Activated B cell treated with CpG ODN at 0.5 μM for 24 hours (primary cell): ENCODE data around the gene INPP1. TPM values are rescaled to one million over a fixed set of nuclear protein-coding genes. Genes with fewer than 3 reads are reported as not detected.
A peak's percentile ranks its signal among the peaks of the same experiment; 100 is the strongest.

Experiments used
- ATAC-seq: fragments of 200-7000 bp; cut with Tn5 transposase; one replicate; pipeline ENCODE4 v1.10.0; 2021; ENCODE audit warnings: low read depth, mild to moderate bottlenecking, moderate library complexity
- CTCF ChIA-PET: fragments of 350-600 bp; sonication (Branson Sonifier 250); formaldehyde crosslinking; loops from one replicate; lab custom pipeline; 2021; ENCODE audit warnings: antibody characterized with exemption; lab: Charles Lee
- POLR2A ChIA-PET: fragments of 350-600 bp; sonication (Branson Sonifier 250); formaldehyde crosslinking; loops from one replicate; lab custom pipeline; 2021; ENCODE audit warnings: antibody characterized with exemption; lab: Charles Lee
- DNase-seq: peaks from one replicate; pipeline ENCODE4 v3.0.0; 2022
- H3K27ac Mint-ChIP-seq: one replicate; pipeline ENCODE4 v1.8.0; 2020; ENCODE audit warnings: mixed read lengths
- H3K27me3 Mint-ChIP-seq: one replicate; pipeline ENCODE4 v1.8.0; 2021; ENCODE audit warnings: mixed read lengths
- H3K36me3 Mint-ChIP-seq: one replicate; pipeline ENCODE4 v1.8.0; 2021; ENCODE audit warnings: low read depth, mixed read lengths
- H3K4me1 Mint-ChIP-seq: one replicate; pipeline ENCODE4 v1.8.0; 2021; ENCODE audit warnings: mixed read lengths
- H3K4me3 Mint-ChIP-seq: one replicate; pipeline ENCODE4 v1.8.0; 2020; ENCODE audit warnings: mild to moderate bottlenecking, mixed read lengths
- H3K9me3 Mint-ChIP-seq: one replicate; pipeline ENCODE4 v1.8.0; 2020; ENCODE audit warnings: mixed read lengths
- intact Hi-C: fragments of 100-400 bp; cut with micrococcal nuclease; formaldehyde crosslinking; loops from one replicate; pipeline ENCODE4 v1.15.1; 2024
- total RNA-seq: library from RNA; stranded (reverse); gene quantifications from 2 replicates; pipeline ENCODE4 v1.2.3, GENCODE V29; 2022
- TF ChIP-seq, protein P1 (sequence below): fragments of 200-600 bp; IDR thresholded peaks from one replicate; pipeline ENCODE4 v1.8.0; 2022; ENCODE audit warnings: antibody characterized with exemption, mild to moderate bottlenecking

The INPP1 gene
- total RNA-seq, 1 donor from 2014 or later, result 4.2 TPM

DNA sequence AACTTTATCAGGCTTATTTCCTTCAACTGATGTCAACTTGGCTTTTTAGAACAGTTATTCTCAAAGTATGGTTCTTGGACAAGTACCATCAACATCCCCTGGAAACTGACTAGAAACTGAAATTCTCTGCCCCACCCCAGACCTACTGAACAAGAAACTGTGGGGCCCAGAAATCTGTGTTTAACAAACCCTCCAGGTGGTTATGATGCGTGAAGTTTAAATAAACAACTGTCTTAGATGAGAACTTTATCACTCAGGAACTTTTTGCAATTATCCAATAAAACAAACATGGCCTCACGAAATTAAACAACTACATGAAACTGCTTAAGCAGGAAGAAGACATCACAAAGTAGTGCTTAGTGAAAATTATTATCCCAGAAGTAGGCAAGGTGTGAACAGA lies 28.1 kb upstream of the INPP1 start:
- Mint-ChIP-seq H3K4me1 (peaks cover 41% of the 10 kb centered on the region), H3K9me3 (no peaks in the 10 kb centered on the region), H3K27me3 (no peaks in the 10 kb centered on the region), H3K36me3 (peaks cover 23% of the 10 kb centered on the region), H3K27ac (no peak overlapping the region), H3K4me3 (no peak overlapping the region)
- intact Hi-C loops, result no loop called here
- POLR2A ChIA-PET, result no interaction called here
- TF ChIP-seq, protein P1, sequence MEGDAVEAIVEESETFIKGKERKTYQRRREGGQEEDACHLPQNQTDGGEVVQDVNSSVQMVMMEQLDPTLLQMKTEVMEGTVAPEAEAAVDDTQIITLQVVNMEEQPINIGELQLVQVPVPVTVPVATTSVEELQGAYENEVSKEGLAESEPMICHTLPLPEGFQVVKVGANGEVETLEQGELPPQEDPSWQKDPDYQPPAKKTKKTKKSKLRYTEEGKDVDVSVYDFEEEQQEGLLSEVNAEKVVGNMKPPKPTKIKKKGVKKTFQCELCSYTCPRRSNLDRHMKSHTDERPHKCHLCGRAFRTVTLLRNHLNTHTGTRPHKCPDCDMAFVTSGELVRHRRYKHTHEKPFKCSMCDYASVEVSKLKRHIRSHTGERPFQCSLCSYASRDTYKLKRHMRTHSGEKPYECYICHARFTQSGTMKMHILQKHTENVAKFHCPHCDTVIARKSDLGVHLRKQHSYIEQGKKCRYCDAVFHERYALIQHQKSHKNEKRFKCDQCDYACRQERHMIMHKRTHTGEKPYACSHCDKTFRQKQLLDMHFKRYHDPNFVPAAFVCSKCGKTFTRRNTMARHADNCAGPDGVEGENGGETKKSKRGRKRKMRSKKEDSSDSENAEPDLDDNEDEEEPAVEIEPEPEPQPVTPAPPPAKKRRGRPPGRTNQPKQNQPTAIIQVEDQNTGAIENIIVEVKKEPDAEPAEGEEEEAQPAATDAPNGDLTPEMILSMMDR, result no peak
- ATAC-seq, result no peak
- CTCF ChIA-PET, result interaction anchor here (1.0 to 1.9 kb wide), 2 partner anchors 135 to 225 kb away, joined by 3 to 5 read pairs; no protein-coding TSS in a partner anchor
- no peak for DNase-seq

DNA sequence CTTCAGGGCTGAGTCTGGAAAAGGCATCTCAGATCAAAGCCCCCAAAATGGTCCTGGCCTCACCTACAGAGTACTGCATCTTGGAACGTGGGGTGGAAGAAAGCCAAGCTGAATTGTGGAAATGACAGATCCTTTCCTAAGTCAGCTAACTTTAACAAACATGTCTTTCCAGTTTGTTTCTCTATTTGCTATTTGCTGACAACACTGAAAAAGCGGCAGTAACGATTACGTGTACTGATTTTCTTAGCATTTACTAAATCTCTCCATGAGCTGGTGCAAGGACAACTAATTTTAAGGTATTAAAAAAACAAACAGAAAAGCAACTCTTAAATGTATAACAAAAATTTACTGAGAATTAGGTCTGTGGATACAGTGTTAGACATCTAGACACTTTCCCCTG lies 24.9 kb upstream of the INPP1 start:
- H3K36me3 Mint-ChIP-seq, result peaks cover 6% of the 10 kb centered on the region
- ATAC-seq, result no peak

DNA sequence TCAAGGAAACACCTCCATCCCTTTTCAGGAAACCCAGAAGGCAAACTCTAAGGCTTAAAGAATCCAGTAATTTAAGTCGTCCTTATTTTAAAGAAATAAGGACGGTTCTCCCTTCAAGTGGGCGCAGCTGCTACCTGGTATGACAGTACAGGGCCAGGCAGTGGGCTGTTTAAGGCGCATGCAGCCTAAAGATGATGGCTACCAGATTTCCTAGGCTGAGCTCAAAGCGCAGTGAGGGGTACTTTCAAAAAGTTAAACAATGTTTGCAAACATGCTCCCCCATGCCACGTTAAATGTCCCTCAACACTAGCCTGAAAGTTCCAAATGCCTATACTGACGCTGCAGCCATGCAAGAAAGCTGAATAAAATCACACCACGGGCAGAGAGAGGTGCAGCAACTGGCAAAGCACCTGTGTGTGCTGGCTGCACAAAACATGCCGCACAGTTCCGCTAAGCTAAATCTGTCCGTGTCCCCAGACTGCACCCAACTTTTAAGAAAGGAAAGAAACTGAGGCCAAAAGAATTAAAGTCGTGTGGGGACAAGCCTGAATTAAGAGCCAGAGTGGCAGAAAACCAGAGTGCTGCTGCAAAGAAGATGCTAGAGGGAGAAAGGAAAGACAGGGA lies 24.3 kb upstream of the INPP1 start:
- DNase-seq, result no peak
- Mint-ChIP-seq H3K4me3 (peak overlapping the region; percentile 96), H3K4me1 (peaks cover 48% of the 10 kb centered on the region), H3K27ac (peak overlapping the region; percentile 94), H3K27me3 (no peaks in the 10 kb centered on the region), H3K36me3 (peaks cover 6% of the 10 kb centered on the region), H3K9me3 (no peaks in the 10 kb centered on the region)
- peak; percentile 45 for ATAC-seq
- ChIA-PET POLR2A (interaction anchor here (0.7 to 2.5 kb wide), 7 partner anchors 9 to 535 kb away, joined by 3 to 10 read pairs (median 6); partner anchors contain the start of genes INPP1, ORMDL1 and PMS1), CTCF (interaction anchor here (0.9 kb wide), 1 partner anchor 655 kb away, joined by 3 read pairs; no protein-coding TSS in a partner anchor)
- intact Hi-C loops, result loop anchor here (1.0 to 2.0 kb wide), 6 partner anchors 26 to 878 kb away; partner anchors contain the start of genes ASNSD1, MFSD6, NEMP2 and WDR75
- TF ChIP-seq, protein P1, result no peak

More for the DNA sequence above, 24.9 kb upstream of the INPP1 start:
- H3K27me3 Mint-ChIP-seq, result no peaks in the 10 kb centered on the region
- intact Hi-C loops, result loop anchor here (2.0 kb wide), 5 partner anchors 26 to 878 kb away; partner anchors contain the start of genes MFSD6, NEMP2 and WDR75
- DNase-seq, result no peak
- H3K4me3 Mint-ChIP-seq, result peak overlapping the region; percentile 96
- TF ChIP-seq, protein P1, result no peak
- ChIA-PET CTCF (interaction anchor here (0.9 kb wide), 1 partner anchor 229 kb away, joined by 3 read pairs; no protein-coding TSS in a partner anchor), POLR2A (interaction anchor here (0.8 to 1.3 kb wide), 3 partner anchors 9 to 197 kb away, joined by 3 to 8 read pairs (median 3); no protein-coding TSS in a partner anchor)
- H3K9me3 Mint-ChIP-seq, result no peaks in the 10 kb centered on the region
- peak overlapping the region; percentile 94 for H3K27ac Mint-ChIP-seq
- H3K4me1 Mint-ChIP-seq, result peaks cover 48% of the 10 kb centered on the region

DNA sequence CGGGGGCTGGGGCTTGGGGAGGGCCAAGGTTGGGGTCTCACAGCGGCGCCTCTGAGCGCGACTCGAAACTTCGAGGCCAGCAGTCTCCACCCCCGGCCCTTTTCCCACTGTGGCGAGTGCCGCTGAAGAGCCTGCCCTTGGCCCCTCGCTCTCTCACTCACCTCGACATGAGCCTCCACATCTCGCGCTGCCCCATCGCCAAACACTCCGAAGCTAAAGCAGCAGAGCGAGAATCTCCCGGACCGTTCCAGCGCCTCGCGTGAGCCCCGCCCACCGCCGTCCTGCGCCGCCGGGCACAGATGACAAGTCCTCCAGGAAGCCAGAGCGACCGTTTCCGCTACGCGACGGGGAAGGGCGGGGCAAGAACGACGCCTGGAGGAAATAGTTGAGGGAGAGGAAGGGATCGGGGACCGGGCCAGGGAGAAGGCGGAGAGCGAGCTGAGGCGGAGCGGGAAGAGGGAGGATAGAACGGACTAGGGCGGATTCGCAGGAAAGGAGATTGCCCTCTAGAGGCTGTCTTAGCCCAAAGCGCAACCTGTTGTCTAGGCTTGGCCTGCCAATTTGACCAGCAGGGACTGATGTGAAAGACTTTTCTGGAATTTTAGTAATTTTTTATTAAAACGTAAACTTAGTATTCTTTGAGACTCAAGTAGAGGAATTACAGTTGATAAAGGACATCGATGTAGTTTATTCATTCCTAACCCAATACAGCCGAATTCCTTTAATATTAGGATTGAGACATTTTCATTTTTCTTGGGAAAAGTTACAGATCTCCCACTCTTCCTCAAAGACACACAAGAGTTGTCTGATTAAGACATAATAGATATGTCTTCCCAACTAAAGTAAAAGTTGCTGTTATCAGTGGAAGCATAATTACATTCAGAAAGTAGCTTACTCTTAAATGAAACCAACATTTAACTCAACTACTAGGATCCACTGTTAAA lies 23.6 kb upstream of the INPP1 start, which contains the start of gene HIBCH:
HIBCH (minus strand) TSS at position 272 of the 944 bp plus-strand sequence; CDS start at position 196, 76 bp downstream.
- DNase-seq, result peak; percentile 82
- no peaks in the 10 kb centered on the region for H3K9me3 Mint-ChIP-seq
- H3K4me3 Mint-ChIP-seq, result peak within 1 kb of the TSS; percentile 96
- TF ChIP-seq, protein P1, result no peak
- intact Hi-C loops, result loop anchor here (1.0 to 2.0 kb wide), 7 partner anchors 25 to 879 kb away; partner anchors contain the start of genes ASNSD1, MFSD6, NEMP2 and WDR75
- peak; percentile 94 for ATAC-seq
- peaks cover 46% of the 10 kb centered on the region for H3K4me1 Mint-ChIP-seq
- POLR2A ChIA-PET, result interaction anchor here (0.7 to 2.5 kb wide), 8 partner anchors 8 to 536 kb away, joined by 3 to 10 read pairs (median 5); partner anchors contain the start of genes INPP1, ORMDL1 and PMS1
- peak within 1 kb of the TSS; percentile 94 for H3K27ac Mint-ChIP-seq
- CTCF ChIA-PET, result interaction anchor here (0.9 to 1.1 kb wide), 2 partner anchors 360 to 656 kb away, joined by 3 read pairs; no protein-coding TSS in a partner anchor
- peaks cover 2% of the 10 kb centered on the region for H3K27me3 Mint-ChIP-seq
- H3K36me3 Mint-ChIP-seq, result peaks cover 6% of the 10 kb centered on the region
